Lower lobe of right lung (tissue), 2 donors: Measurements from ENCODE around the gene ADAMTS17. TPM values are rescaled to one million over a fixed set of nuclear protein-coding genes. Genes with fewer than 3 reads are reported as not detected.
"Not testable (repeated sequence)": the region's sequence is repeated elsewhere in the genome, so short reads cannot be mapped to it uniquely, and the experiment has no call there.

Experiments
- ATAC-seq, 2 donors: fragments of 200-7000 bp; cut with Tn5 transposase; one replicate each; pipeline ENCODE4 v1.9.1; 2020 to 2022; ENCODE audit warnings: mild to moderate bottlenecking in 2 of 2, moderate library complexity in 2 of 2
- DNase-seq: peaks from one replicate; pipeline ENCODE4 v3.0.0-alpha.2; 2020
- H3K27ac ChIP-seq: fragments of 200-600 bp; one replicate; pipeline ENCODE4 v1.8.0; 2022
- H3K27me3 ChIP-seq: fragments of 200-600 bp; one replicate; pipeline ENCODE4 v1.8.0; 2022; ENCODE audit warnings: low read depth
- H3K36me3 ChIP-seq: fragments of 200-600 bp; one replicate; pipeline ENCODE4 v1.8.0; 2022; ENCODE audit warnings: mild to moderate bottlenecking
- H3K4me1 ChIP-seq: fragments of 200-600 bp; one replicate; pipeline ENCODE4 v1.8.0; 2022
- H3K4me3 ChIP-seq: fragments of 200-600 bp; one replicate; pipeline ENCODE4 v1.8.0; 2022; ENCODE audit warnings: mild to moderate bottlenecking
- H3K9me3 ChIP-seq: fragments of 200-600 bp; one replicate; pipeline ENCODE4 v1.8.0; 2022
- intact Hi-C: fragments of 100-400 bp; cut with DNase I; formaldehyde crosslinking; loops from one replicate; pipeline ENCODE4 v1.11.0; 2022
- total RNA-seq: library from RNA; stranded (reverse); fragmentation: NEBNext Ultra II Directional; extraction: Animal tissue kit (Norgen Biotek cat#: 25700); gene quantifications from one replicate; pipeline ENCODE4 v1.2.1, GENCODE V29; 2021
- TF ChIP-seq, protein P1 (sequence below): fragments of 200-600 bp; IDR thresholded peaks from one replicate; pipeline ENCODE4 v1.8.0; 2022; ENCODE audit warnings: antibody characterized with exemption, mild to moderate bottlenecking
- donor health status: DM: no; HTN: yes; CAD: no; lungs with severe emphysema.

ADAMTS17 gene
- total RNA-seq, 1 donor from 2014 or later: 3.0 TPM

DNA sequence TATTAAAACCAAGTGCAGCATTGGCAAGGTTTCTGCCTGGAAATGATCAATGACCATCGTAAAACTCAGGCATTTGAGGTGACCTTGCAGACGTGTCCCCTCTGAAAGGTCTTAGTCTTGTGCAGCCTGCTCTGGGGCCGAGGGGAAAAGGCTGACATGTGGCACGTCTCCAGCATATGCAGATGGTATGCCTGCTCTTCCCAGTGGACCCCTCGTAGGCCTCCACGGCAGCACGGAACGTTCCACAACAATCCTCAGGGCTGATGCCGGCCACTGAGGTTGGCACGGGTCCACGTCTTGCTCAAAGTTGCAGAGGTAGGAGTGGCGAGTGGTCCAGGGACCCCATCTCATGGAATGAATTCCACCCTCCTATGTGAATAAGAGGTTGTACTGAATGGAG lies 361.0 kb downstream of the ADAMTS17 start:
- intact Hi-C loops: no loop called here
- TF ChIP-seq, protein P1, sequence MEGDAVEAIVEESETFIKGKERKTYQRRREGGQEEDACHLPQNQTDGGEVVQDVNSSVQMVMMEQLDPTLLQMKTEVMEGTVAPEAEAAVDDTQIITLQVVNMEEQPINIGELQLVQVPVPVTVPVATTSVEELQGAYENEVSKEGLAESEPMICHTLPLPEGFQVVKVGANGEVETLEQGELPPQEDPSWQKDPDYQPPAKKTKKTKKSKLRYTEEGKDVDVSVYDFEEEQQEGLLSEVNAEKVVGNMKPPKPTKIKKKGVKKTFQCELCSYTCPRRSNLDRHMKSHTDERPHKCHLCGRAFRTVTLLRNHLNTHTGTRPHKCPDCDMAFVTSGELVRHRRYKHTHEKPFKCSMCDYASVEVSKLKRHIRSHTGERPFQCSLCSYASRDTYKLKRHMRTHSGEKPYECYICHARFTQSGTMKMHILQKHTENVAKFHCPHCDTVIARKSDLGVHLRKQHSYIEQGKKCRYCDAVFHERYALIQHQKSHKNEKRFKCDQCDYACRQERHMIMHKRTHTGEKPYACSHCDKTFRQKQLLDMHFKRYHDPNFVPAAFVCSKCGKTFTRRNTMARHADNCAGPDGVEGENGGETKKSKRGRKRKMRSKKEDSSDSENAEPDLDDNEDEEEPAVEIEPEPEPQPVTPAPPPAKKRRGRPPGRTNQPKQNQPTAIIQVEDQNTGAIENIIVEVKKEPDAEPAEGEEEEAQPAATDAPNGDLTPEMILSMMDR: no peak
- no peaks in the 10 kb centered on the region for H3K36me3 ChIP-seq
- DNase-seq (no peak), ATAC-seq (no peak)
- H3K27me3 ChIP-seq: no peaks in the 10 kb centered on the region
- H3K27ac ChIP-seq: no peak overlapping the region
- peaks cover 6% of the 10 kb centered on the region for H3K4me1 ChIP-seq
- no peaks in the 10 kb centered on the region for H3K9me3 ChIP-seq
- no peak overlapping the region for H3K4me3 ChIP-seq

DNA sequence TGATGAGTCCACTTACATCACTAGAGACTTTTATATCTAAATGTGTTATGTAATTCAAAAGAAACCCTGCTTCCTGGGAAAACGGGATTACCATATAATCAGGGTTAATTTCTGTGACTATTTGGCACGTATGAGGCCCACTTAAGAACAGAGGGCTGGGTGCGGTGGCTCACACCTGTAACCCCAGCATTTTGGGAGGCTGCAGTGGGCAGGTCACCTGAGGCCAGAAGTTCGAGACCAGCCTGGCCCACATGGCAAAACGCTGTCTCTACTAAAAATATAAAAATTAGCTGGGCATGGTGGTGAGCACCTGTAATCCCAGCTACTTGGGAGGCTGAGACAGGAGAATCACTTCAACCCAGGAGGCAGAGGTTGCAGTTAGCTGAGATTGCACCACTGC lies 361.9 kb downstream of the ADAMTS17 start:
- ATAC-seq, H3K4me1 ChIP-seq, H3K27ac ChIP-seq, intact Hi-C loops, H3K4me3 ChIP-seq, DNase-seq, H3K27me3 ChIP-seq, H3K36me3 ChIP-seq, H3K9me3 ChIP-seq: not testable (repeated sequence)

DNA sequence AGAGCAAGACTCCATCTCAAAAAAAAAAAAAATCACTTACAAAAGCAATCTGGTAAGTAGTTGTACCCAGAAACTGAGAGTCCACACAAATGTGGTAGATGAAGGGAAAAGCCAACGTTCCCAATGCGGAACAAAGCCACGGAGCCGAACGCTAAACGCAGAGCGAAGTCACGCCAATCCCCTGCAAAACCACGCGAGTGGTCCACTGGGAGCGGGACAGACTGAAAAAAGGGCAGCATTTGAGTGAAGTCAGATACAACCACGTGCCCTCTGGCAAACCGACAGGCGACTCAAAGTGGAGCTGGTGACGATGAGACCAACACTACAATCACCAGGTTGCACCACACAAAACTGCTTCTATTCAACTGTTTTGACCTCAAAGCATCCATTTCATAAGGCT lies 362.4 kb downstream of the ADAMTS17 start:
- no peak for ATAC-seq
- DNase-seq: no peak
- H3K27ac ChIP-seq: no peak overlapping the region
- H3K9me3 ChIP-seq: no peaks in the 10 kb centered on the region
- H3K4me3 ChIP-seq: no peak overlapping the region
- TF ChIP-seq, protein P1: no peak
- no peaks in the 10 kb centered on the region for H3K36me3 ChIP-seq
- peaks cover 6% of the 10 kb centered on the region for H3K4me1 ChIP-seq
- intact Hi-C loops: no loop called here
- no peaks in the 10 kb centered on the region for H3K27me3 ChIP-seq

DNA sequence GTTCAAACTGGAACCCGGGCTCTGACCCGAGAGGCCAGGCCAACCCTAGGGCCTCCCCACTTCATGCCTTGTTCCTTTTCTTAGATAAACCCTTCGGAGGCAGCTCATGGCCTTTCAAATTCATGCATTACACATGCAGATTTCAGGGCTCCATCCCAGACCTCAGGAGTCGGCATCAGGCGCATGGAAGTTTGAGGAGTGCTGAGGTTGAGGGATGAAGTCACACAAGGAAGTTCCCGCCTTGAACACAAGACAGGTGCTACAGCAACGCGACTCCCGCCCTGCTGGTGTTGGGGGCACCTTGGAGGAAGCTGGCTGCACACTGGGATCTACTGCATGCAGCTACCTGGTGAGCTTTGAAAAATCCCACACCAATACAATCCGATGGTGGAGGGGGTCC lies 363.3 kb downstream of the ADAMTS17 start:
- TF ChIP-seq, protein P1: no peak
- no peaks in the 10 kb centered on the region for H3K9me3 ChIP-seq

DNA sequence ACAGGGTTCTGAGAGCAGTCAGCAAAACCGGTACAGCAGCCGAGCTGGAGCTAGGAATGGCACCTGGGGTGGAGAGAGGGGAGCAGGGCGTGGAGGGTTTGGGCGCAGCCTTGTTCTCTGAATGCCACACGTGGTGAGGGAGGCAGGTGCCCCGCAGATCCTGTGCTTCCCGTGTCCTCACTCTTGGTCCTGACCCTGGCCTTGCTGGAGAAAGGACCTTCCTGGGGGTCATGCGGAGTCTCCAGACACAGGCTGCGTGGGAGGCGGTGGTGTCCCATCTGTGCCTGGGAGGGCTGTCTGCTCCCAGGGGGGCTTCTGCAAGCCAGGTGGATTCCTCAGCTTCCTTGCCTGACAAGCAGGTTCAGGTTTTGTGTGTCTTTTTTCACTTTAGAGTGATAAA lies 363.8 kb downstream of the ADAMTS17 start:
- DNase-seq: no peak
- H3K27ac ChIP-seq: no peak overlapping the region
- intact Hi-C loops: no loop called here
- H3K36me3 ChIP-seq: no peaks in the 10 kb centered on the region
- H3K4me3 ChIP-seq: no peak overlapping the region
- no peak for ATAC-seq
- TF ChIP-seq, protein P1: no peak
- no peaks in the 10 kb centered on the region for H3K9me3 ChIP-seq
- H3K27me3 ChIP-seq: no peaks in the 10 kb centered on the region
- H3K4me1 ChIP-seq: peaks cover 4% of the 10 kb centered on the region

More for the DNA sequence above, 363.3 kb downstream of the ADAMTS17 start:
- Histone ChIP-seq H3K4me3 (no peak overlapping the region), H3K36me3 (no peaks in the 10 kb centered on the region), H3K4me1 (peaks cover 6% of the 10 kb centered on the region), H3K27me3 (no peaks in the 10 kb centered on the region), H3K27ac (no peak overlapping the region)
- ATAC-seq: no peak
- intact Hi-C loops: no loop called here
- peak; percentile 22 for DNase-seq

DNA sequence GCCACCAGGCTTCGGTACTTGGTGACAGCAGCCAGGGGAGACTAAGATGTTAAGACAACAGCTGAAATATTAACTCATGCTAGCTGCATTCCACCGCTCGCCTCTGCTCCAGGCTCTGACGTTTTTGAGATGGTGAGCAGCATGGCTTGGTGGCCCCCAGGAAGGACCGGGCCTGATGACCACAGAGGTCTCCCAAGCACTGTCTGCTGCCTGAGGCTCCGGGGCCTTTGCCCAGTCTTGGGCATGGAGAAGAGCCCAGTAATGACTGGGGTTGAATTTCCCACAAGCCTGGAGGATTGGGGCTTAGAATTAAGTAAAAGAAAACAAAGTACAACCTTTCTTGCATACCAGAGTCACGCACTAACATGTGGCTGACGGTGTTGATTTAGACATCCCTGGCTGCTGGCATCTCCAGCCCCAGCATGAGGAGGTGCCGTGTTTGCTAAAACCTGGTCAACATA lies 364.9 kb downstream of the ADAMTS17 start:
- Histone ChIP-seq H3K27ac (no peak overlapping the region), H3K9me3 (no peaks in the 10 kb centered on the region), H3K27me3 (no peaks in the 10 kb centered on the region), H3K4me3 (no peak overlapping the region), H3K4me1 (no peaks in the 10 kb centered on the region), H3K36me3 (no peaks in the 10 kb centered on the region)
- intact Hi-C loops: no loop called here
- peak in 1 of 2 donors; percentile 65 for ATAC-seq
- DNase-seq: no peak
- TF ChIP-seq, protein P1: no peak
